NT2/D1 (cell line): ENCODE data around the gene CCDC78.

Experiments
- SUZ12 ChIP-seq: IDR thresholded peaks from 2 replicates; pipeline ENCODE4 v1.6.1; 2011; ENCODE audit not compliant: insufficient read length, insufficient read depth; ENCODE audit errors: extremely low read depth
- YY1 ChIP-seq: IDR thresholded peaks from 2 replicates; pipeline ENCODE4 v1.6.1; 2011; ENCODE audit not compliant: insufficient read length, insufficient read depth
- ZNF274 ChIP-seq: IDR thresholded peaks from 2 replicates; pipeline ENCODE4 v1.6.1; 2011; ENCODE audit warnings: mild to moderate bottlenecking, low read depth, low read length

DNA sequence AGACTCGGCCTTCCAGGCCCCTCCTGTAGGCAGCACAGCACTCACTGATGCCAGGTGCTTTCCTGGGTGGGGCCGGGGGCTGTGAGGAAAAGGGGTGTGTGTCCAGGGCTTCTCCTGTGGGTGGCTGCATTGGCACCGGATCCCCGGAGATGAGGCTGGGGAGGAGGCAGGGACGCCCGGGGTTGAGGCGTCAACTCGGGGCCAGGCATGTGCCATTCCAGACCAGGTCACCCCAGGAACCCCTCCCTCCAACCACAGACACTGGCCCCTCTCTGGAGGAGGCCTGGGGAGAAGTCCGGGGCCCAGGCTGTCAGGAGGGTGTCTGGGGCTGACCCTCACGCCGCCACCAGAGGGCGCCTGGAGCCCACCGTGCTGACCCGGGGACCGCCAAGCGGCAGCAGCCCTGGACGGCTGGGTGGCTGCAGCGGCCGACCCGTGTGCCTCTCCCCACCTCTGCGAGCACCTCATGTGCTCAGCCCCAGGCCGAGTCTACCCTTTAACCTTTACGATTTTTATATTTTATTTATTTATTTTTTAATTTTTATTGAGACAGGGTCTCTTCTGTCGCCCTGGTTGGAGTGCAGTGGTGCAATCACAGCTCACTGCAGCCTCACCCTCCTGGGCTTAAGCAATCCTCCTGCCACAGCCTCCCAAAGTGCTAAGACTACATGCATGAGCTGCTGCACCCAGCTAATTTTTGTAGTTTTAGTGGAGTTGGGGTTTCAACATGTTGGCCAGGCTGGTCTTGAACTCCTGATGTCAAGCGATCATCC, 14.5 kb downstream of the CCDC78 start:
- TF ChIP-seq YY1 (no peak), ZNF274 (no peak), SUZ12 (no peak)
